ENCODE measurements around the gene DPY30. TPM values are rescaled to one million over a fixed set of nuclear protein-coding genes. Genes with fewer than 3 reads are reported as not detected.
"Not testable (repeated sequence)": the region's sequence is repeated elsewhere in the genome, so short reads cannot be mapped to it uniquely, and the experiment has no call there.

DPY30 gene
- total RNA-seq, 1 donor from 2014 or later: 41.3 TPM

GRCh38 chr2:32051836-32052439, 12.3 kb upstream of the DPY30 start:
- intact Hi-C loops (cut with DNase I): no loop called here
- no peaks in the 10 kb centered on the region for H3K9me3 ChIP-seq
- no peaks in the 10 kb centered on the region for H3K27me3 ChIP-seq
- H3K27ac ChIP-seq: no peak overlapping the region
- H3K4me1 ChIP-seq: no peaks in the 10 kb centered on the region
- DNase-seq (ENCODE audit: extremely low spot score in 2 of 2): no peak
- TF ChIP-seq POLR2AphosphoS5 (IDR thresholded peaks at IDR 0.05; ENCODE audit: insufficient read depth in 1 of 2, low read depth in 1 of 2): no peak
- no peak for TF ChIP-seq CTCF (IDR thresholded peaks at IDR 0.05)
- TF ChIP-seq POLR2A (IDR thresholded peaks at IDR 0.05): no peak
- H3K4me3 ChIP-seq: no peak overlapping the region
- H3K36me3 ChIP-seq: no peaks in the 10 kb centered on the region

- DNase-seq (ENCODE audit: extremely low spot score in 2 of 2): no peak
- Histone ChIP-seq H3K27me3 (no peaks in the 10 kb centered on the region), H3K4me3 (no peak overlapping the region), H3K4me1 (peaks cover 6% of the 10 kb centered on the region), H3K36me3 (no peaks in the 10 kb centered on the region), H3K27ac (no peak overlapping the region), H3K9me3 (no peaks in the 10 kb centered on the region)
- TF ChIP-seq CTCF (IDR thresholded peaks at IDR 0.05) (no peak), POLR2AphosphoS5 (IDR thresholded peaks at IDR 0.05; ENCODE audit: insufficient read depth in 1 of 2, low read depth in 1 of 2) (no peak), POLR2A (IDR thresholded peaks at IDR 0.05) (no peak)
- intact Hi-C loops (cut with DNase I): no loop called here
Measured at GRCh38 chr2:32043561-32043960, 4.0 kb upstream of the DPY30 start.

- H3K9me3 ChIP-seq; H3K27me3 ChIP-seq; H3K27ac ChIP-seq; intact Hi-C loops (cut with DNase I); H3K4me3 ChIP-seq; DNase-seq (ENCODE audit: extremely low spot score in 2 of 2): not testable (repeated sequence)
- H3K4me1 ChIP-seq: peaks cover 33% of the 10 kb centered on the region
- peaks cover 0 to 13% of the 10 kb centered on the region in 2 donors for H3K36me3 ChIP-seq
Measured at GRCh38 chr2:32034198-32034887, 5.3 kb downstream of the DPY30 start.

- DNase-seq (ENCODE audit: extremely low spot score in 2 of 2); H3K9me3 ChIP-seq; H3K27ac ChIP-seq; H3K4me3 ChIP-seq; H3K4me1 ChIP-seq; intact Hi-C loops (cut with DNase I); H3K27me3 ChIP-seq: not testable (repeated sequence)
- H3K36me3 ChIP-seq: peaks cover 0 to 32% of the 10 kb centered on the region in 2 donors
Measured at GRCh38 chr2:32018789-32019482, 20.7 kb downstream of the DPY30 start.

- intact Hi-C loops (cut with DNase I): no loop called here
Measured at GRCh38 chr2:32012872-32013271, 26.7 kb downstream of the DPY30 start.

More at GRCh38 chr2:32012872-32013271, 26.7 kb downstream of the DPY30 start:
- no peak for TF ChIP-seq POLR2A (IDR thresholded peaks at IDR 0.05)
- TF ChIP-seq POLR2AphosphoS5 (IDR thresholded peaks at IDR 0.05; ENCODE audit: insufficient read depth in 1 of 2, low read depth in 1 of 2): no peak
- TF ChIP-seq CTCF (IDR thresholded peaks at IDR 0.05): no peak
- Histone ChIP-seq H3K4me3 (no peak overlapping the region), H3K9me3 (no peaks in the 10 kb centered on the region), H3K4me1 (peaks cover 23% of the 10 kb centered on the region), H3K27ac (no peak overlapping the region), H3K36me3 (peaks cover 0 to 6% of the 10 kb centered on the region in 2 donors), H3K27me3 (no peaks in the 10 kb centered on the region)
- DNase-seq (ENCODE audit: extremely low spot score in 2 of 2): no peak
